K562 (cell line): ENCODE measurements around the gene TMEM150A. TPM values are rescaled to one million over a fixed set of nuclear protein-coding genes. Genes with fewer than 3 reads are reported as not detected.
A peak's percentile ranks its signal among the peaks of the same experiment; 100 is the strongest.

Experiments
- ATAC-seq: fragments of 200-7000 bp; cut with Tn5 transposase; 3 replicates; pipeline ENCODE4 v1.9.1; 2020; ENCODE audit warnings: moderate library complexity
- BruUV-seq: library from RNA; stranded (reverse); fragments of 400-500 nt; replicated peaks from 2 replicates; lab custom pipeline; 2021; lab: Mats Ljungman, UMichigan
- CTCF ChIA-PET: fragments of 300-600 bp; formaldehyde crosslinking; extraction: SDS; loops from one replicate; lab custom pipeline; 2021; ENCODE audit warnings: low intra/inter-chr PET ratio; lab: Yijun Ruan, JAX
- POLR2A ChIA-PET: fragments of 300-600, 350-650 bp; sonication (Branson Sonifier 250); formaldehyde crosslinking; extraction: SDS; loops from one replicate; lab custom pipeline; 2021; ENCODE audit warnings: antibody characterized with exemption, inconsistent platforms; lab: Yijun Ruan, JAX
- DNase-seq, 4 experiments: peaks; one replicate each; pipeline versions ENCODE4 v3.0.0 to v3.0.0-alpha.2; 2011 to 2018; ENCODE audit warnings: low spot score in 3 of 4, mixed read lengths in 3 of 4; ENCODE audit errors: extremely low read depth in 1 of 4
- FAIRE-seq: peaks from 2 replicates; lab custom pipeline; 2011; peaks lifted over from hg19 to GRCh38; lab: Jason Lieb, UNC
- H2AFZ ChIP-seq: 2 replicates; pipeline ENCODE4 v1.6.0; 2011; ENCODE audit warnings: low read depth, low read length, control low read depth, inconsistent platforms
- H3K27ac ChIP-seq: fragments of 200-600 bp; 3 replicates; pipeline ENCODE4 v1.8.0; 2011; ENCODE audit warnings: low read depth, mild to moderate bottlenecking, control low read depth, inconsistent platforms, low read length, moderate library complexity, mixed read lengths; ENCODE audit errors: extremely low read depth
- H3K27me3 ChIP-seq, 2 experiments: fragments of 300-600 bp in 1 of 2; 2 replicates in 1 of 2; 3 replicates in 1 of 2; pipeline versions ENCODE4 v1.6.0 to v1.8.0; 2011; ENCODE audit warnings: inconsistent platforms in 2 of 2, low read length in 2 of 2, mild to moderate bottlenecking in 1 of 2, mixed read lengths in 1 of 2, moderate library complexity in 1 of 2; ENCODE audit not compliant: control insufficient read depth in 2 of 2, insufficient read depth in 2 of 2
- H3K36me3 ChIP-seq: fragments of 300-600 bp; 3 replicates; pipeline ENCODE4 v1.8.0; 2011; ENCODE audit warnings: mild to moderate bottlenecking, low read length, inconsistent platforms; ENCODE audit not compliant: control insufficient read depth, insufficient read depth
- H3K4me1 ChIP-seq, 2 experiments: fragments of 200-600 bp in 1 of 2; replicated peaks in 1 of 2; 2 replicates in 1 of 2; 3 replicates in 1 of 2; pipeline versions ENCODE4 v1.5.1 to v1.8.0; 2011; ENCODE audit warnings: inconsistent platforms in 2 of 2, low read length in 2 of 2, mild to moderate bottlenecking in 1 of 2, mixed read lengths in 1 of 2, moderate library complexity in 1 of 2; ENCODE audit not compliant: control insufficient read depth in 2 of 2, insufficient read depth in 2 of 2
- H3K4me2 ChIP-seq: 2 replicates; pipeline ENCODE4 v1.6.1; 2011; ENCODE audit warnings: low read length, control low read depth, inconsistent platforms, mixed read lengths; ENCODE audit not compliant: insufficient read depth
- H3K4me3 ChIP-seq: fragments of 200-600 bp; sonication (generic), shearing (Covaris generic); 2 replicates; pipeline ENCODE4 v1.5.1; 2016; ENCODE audit warnings: control low read depth, inconsistent platforms
- H3K79me2 ChIP-seq: fragments of 200-600 bp; 3 replicates; pipeline ENCODE4 v1.8.0; 2011; ENCODE audit warnings: low read length, inconsistent platforms; ENCODE audit not compliant: control insufficient read depth, insufficient read depth
- H3K9ac ChIP-seq, 2 experiments: 2 replicates each; pipeline versions ENCODE4 v1.6.0 to v1.6.1; 2011; ENCODE audit warnings: low read depth in 2 of 2, low read length in 2 of 2, control low read depth in 1 of 2, inconsistent platforms in 1 of 2, mild to moderate bottlenecking in 1 of 2, mixed read lengths in 1 of 2; ENCODE audit not compliant: insufficient read depth in 1 of 2
- H3K9me1 ChIP-seq: one replicate; pipeline ENCODE4 v1.6.0; 2011; ENCODE audit warnings: inconsistent platforms, mild to moderate bottlenecking, low read length, moderate library complexity; ENCODE audit not compliant: control insufficient read depth, insufficient read depth
- H3K9me3 ChIP-seq: replicated peaks from 2 replicates; pipeline ENCODE4 v1.5.1; 2011; ENCODE audit warnings: low read depth, low read length, inconsistent platforms; ENCODE audit not compliant: control insufficient read depth, insufficient read depth
- H4K20me1 ChIP-seq: replicated peaks from 2 replicates; pipeline ENCODE4 v1.6.1; 2011; ENCODE audit warnings: low read length, inconsistent platforms, mixed read lengths; ENCODE audit not compliant: control insufficient read depth, insufficient read depth
- NFIC ChIP-seq: fragments of 450-650 bp; IDR thresholded peaks from 2 replicates; pipeline ENCODE4 v1.6.1; 2017; ENCODE audit warnings: mild to moderate bottlenecking, inconsistent platforms
- NFYB ChIP-seq: IDR thresholded peaks from 2 replicates; pipeline ENCODE4 v1.6.1; 2011; ENCODE audit warnings: mild to moderate bottlenecking, moderate library complexity; ENCODE audit not compliant: insufficient read length; ENCODE audit errors: extremely low read depth
- WGBS: fragments of 100-300 bp; shearing (Covaris generic); methylation state at CpG from one replicate; pipeline ENCODE4 v1.1.6; 2016; ENCODE audit warnings: low coverage, mixed read lengths; ENCODE audit not compliant: insufficient coverage; ENCODE audit errors: missing lambda C conversion rate; 5-methylcytosine and 5-hydroxymethylcytosine counted together
- in situ Hi-C: fragments of 300-500 bp; cut with MboI; formaldehyde crosslinking; loops from 4 replicates; pipeline ENCODE4 v1.15.0; 2018; ENCODE audit warnings: inconsistent platforms, mixed read lengths
- intact Hi-C: fragments of 100-400 bp; cut with micrococcal nuclease; formaldehyde crosslinking; loops from 2 replicates; pipeline ENCODE4 v1.14.2; 2022
- polyA plus RNA-seq, 8 experiments: library from polyadenylated mRNA; depleted of rRNA in 4 of 8; stranded (reverse) in 5 of 8; unstranded in 3 of 8; fragments of >200 nt; fragmentation: Nextera tagmentation in 2 of 8; fragmentation: Illumina TruSeq in 1 of 8; extraction: Ambion mirVana in 2 of 8; extraction: Trizol in 1 of 8; gene quantifications; 2 replicates each; pipeline versions ENCODE4 v1.2.1 to v1.2.3, GENCODE V29; 2011 to 2014; ENCODE audit warnings: inconsistent platforms in 1 of 8, missing spikeins in 1 of 8
- total RNA-seq, 7 experiments: library from RNA; depleted of rRNA in 6 of 7; stranded (reverse); fragments of >200 nt in 6 of 7; fragmentation: Illumina TruSeq in 2 of 7; extraction: Trizol in 2 of 7; gene quantifications; 2 replicates each; pipeline versions ENCODE4 v1.2.1 to v1.2.3, GENCODE V29; 2011 to 2021; ENCODE audit warnings: low replicate concordance in 1 of 7

Gene TMEM150A
- total and polyA plus RNA-seq, 9 of the 15 experiments (the other 6 are each of a cell fraction or from before 2014, with no cell fraction given) = 3.9 to 17.1 (median 8.4) TPM

- 60% methylated on average over 4 of the region's 4 CpGs for WGBS
- H3K36me3 ChIP-seq = peaks cover 46% of the 10 kb centered on the region; the same call in 2 of the 3 replicates
- no peaks in the 10 kb centered on the region for H3K9me1 ChIP-seq
- TF ChIP-seq NFIC (peak; percentile 83), NFYB (no peak)
- TF ChIP-seq, all 486 proteins: peak for 1
- no TSS peak for BruUV-seq
- no peaks in the 10 kb centered on the region for H3K9me3 ChIP-seq
- FAIRE-seq = no peak
- in situ Hi-C loops (no loop called here), intact Hi-C loops (no loop called here)
- POLR2A ChIA-PET = interaction anchor here (0.6 to 5.5 kb wide), 11 partner anchors 8 to 106 kb away, joined by 3 to 31 read pairs (median 4); partner anchors contain the start of genes MAT2A, RNF181 and USP39
- no peaks in the 10 kb centered on the region for H3K27me3 ChIP-seq
- H3K27ac ChIP-seq = no peak overlapping the region; the same call in 2 of the 3 replicates
- ATAC-seq = no peak
- no peak overlapping the region for H3K4me2 ChIP-seq
- H3K4me1 ChIP-seq = peaks cover 9 to 29% of the 10 kb centered on the region in 2 experiments; a peak in 4 of 5 replicates
- H3K4me3 ChIP-seq = no peak overlapping the region
- H3K9ac ChIP-seq = no peak overlapping the region
- no peak overlapping the region for H2AFZ ChIP-seq
- CTCF ChIA-PET = interaction anchor here (0.7 kb wide), 1 partner anchor 44 kb away, joined by 3 read pairs; the partner anchor contains the start of gene GGCX
- H4K20me1 ChIP-seq = no peaks in the 10 kb centered on the region
- DNase-seq = no peak
- H3K79me2 ChIP-seq = peaks cover 36% of the 10 kb centered on the region; the same call in 2 of the 3 replicates
Measured at GRCh38 chr2:85605406-85606115, 3.1 kb upstream of the TMEM150A start.
